SK-N-MC (cell line): ENCODE data around the gene GPR84.
A peak's percentile ranks its signal among the peaks of the same experiment; 100 is the strongest.

ENCODE experiments used
- DNase-seq: peaks from one replicate; pipeline ENCODE4 v3.0.0-alpha.2; 2011; ENCODE audit warnings: low read depth, low spot score
- H3K27ac ChIP-seq: fragments of 200-600 bp; sonication (generic); 2 replicates; pipeline ENCODE4 v1.5.1; 2016; ENCODE audit warnings: mixed run types
- H3K36me3 ChIP-seq: fragments of 200-600 bp; sonication (generic); 2 replicates; pipeline ENCODE4 v1.6.1; 2017; ENCODE audit warnings: antibody characterized with exemption, low read length, mixed read lengths; ENCODE audit not compliant: insufficient read depth
- H3K4me3 ChIP-seq: fragments of 200-600 bp; sonication (generic); 2 replicates; pipeline ENCODE4 v1.5.1; 2016
- H3K9ac ChIP-seq: fragments of 200-600 bp; sonication (generic); 2 replicates; pipeline ENCODE4 v1.8.0; 2017; ENCODE audit warnings: mixed run types, mixed read lengths; ENCODE audit not compliant: insufficient read length
- H3K9me3 ChIP-seq: fragments of 200-600 bp; sonication (generic); 2 replicates; pipeline ENCODE4 v1.6.1; 2017; ENCODE audit warnings: low read depth, mild to moderate bottlenecking, antibody characterized with exemption, low read length, moderate library complexity, mixed read lengths
- EZH2 ChIP-seq: fragments of 200-600 bp; sonication (generic); IDR thresholded peaks from one replicate; pipeline ENCODE4 v1.6.1; 2017; ENCODE audit warnings: antibody characterized with exemption
- FOXP2 ChIP-seq: optimal IDR thresholded peaks from 2 replicates; pipeline ENCODE3; 2011; ENCODE audit warnings: mild to moderate bottlenecking, moderate library complexity; ENCODE audit not compliant: insufficient read depth; ENCODE audit errors: extremely low read length, control extremely low read depth
- POLR2AphosphoS5 ChIP-seq: IDR thresholded peaks from 2 replicates; pipeline ENCODE4 v1.6.1; 2012; ENCODE audit warnings: mild to moderate bottlenecking, low read depth, low read length, borderline replicate concordance

GPR84 gene

DNA sequence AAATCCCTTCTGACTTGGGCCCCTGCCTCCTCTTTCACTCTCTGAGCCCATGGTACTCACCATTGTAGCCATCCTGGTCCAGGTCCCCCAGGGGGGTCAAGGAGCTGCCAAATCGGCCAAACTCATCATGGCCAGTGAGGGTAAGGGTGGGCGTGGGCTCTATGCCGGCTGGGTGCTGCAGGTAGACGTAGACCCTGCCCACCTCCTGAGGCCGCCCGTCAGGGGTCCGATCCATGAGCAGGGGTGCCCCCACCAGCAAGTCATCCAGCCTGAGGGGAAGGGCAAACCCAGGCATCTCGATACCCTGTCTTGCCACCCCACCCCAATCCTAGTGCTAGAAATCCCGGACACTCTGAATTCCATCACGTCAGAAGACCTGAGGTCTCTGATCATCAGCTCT is 40.8 kb upstream of the GPR84 start:
- no peaks in the 10 kb centered on the region for H3K9me3 ChIP-seq
- H3K9ac ChIP-seq: no peak overlapping the region
- peaks cover 93% of the 10 kb centered on the region for H3K36me3 ChIP-seq
- no peak overlapping the region for H3K4me3 ChIP-seq
- no peak overlapping the region for H3K27ac ChIP-seq
- no peak for TF ChIP-seq FOXP2
- no peak for TF ChIP-seq POLR2AphosphoS5
- TF ChIP-seq EZH2: no peak
- DNase-seq: no peak

GRCh38 chr12:54404061-54405004 is 40.0 kb upstream of the GPR84 start:
- Histone ChIP-seq H3K9me3 (no peaks in the 10 kb centered on the region), H3K4me3 (no peak overlapping the region), H3K27ac (no peak overlapping the region), H3K36me3 (peaks cover 97% of the 10 kb centered on the region), H3K9ac (peak overlapping the region; percentile 15)
- DNase-seq: peak; percentile 44
- TF ChIP-seq POLR2AphosphoS5 (no peak), FOXP2 (no peak), EZH2 (no peak)

- Histone ChIP-seq H3K36me3 (peaks cover 100% of the 10 kb centered on the region), H3K9ac (no peak overlapping the region), H3K27ac (no peak overlapping the region), H3K9me3 (no peaks in the 10 kb centered on the region), H3K4me3 (no peak overlapping the region)
- no peak for DNase-seq
- no peak for TF ChIP-seq FOXP2
- TF ChIP-seq EZH2: no peak
- no peak for TF ChIP-seq POLR2AphosphoS5
Measured at GRCh38 chr12:54401119-54401518, 36.8 kb upstream of the GPR84 start.

DNA sequence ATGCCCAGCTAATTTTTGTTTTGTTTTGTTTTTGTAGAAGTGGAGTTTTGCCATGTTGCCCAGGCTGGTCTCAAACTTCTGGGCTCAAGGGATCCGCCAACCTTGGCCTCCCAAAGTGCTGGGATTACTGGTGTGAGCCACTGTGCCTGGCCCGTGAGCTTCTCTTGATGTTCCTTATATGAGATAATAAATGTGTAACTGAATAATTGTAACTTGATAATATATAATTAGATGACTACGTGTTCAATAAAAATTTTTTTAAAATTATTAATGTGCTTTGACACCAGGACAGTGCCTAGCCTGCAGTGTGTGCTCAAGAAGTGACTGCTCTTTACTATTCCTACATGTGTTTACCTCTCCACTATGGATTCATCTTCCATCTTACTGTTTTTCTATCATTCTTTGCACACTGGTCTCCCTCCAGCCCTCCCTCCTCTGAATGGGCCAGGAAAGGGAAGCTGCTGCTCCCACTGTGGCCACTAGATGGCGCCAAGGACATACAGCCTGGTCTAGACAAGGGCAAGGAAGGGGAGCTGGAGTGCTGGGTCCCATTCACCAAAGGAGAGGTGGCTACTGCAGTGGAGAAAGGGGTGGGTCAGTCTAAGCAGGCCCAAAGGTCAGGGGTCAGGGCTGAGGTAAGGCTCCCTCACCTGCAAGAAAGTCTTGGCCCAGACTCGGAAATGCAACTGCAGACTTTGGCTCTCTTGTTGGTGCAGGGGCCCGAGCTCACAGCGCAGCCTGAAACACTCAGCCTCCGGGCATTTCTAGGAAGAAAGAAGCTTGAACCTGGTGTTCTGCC is 34.9 kb upstream of the GPR84 start:
- Histone ChIP-seq H3K9ac (no peak overlapping the region), H3K36me3 (peaks cover 90% of the 10 kb centered on the region), H3K27ac (no peak overlapping the region; the same call in 1 of the 2 replicates), H3K4me3 (no peak overlapping the region), H3K9me3 (no peaks in the 10 kb centered on the region)
- TF ChIP-seq FOXP2 (no peak), POLR2AphosphoS5 (no peak), EZH2 (no peak)
- DNase-seq: peak; percentile 45

GRCh38 chr12:54398218-54398617 is 33.9 kb upstream of the GPR84 start:
- Histone ChIP-seq H3K9me3 (no peaks in the 10 kb centered on the region), H3K27ac (no peak overlapping the region), H3K9ac (no peak overlapping the region), H3K4me3 (no peak overlapping the region), H3K36me3 (peaks cover 81% of the 10 kb centered on the region)
- DNase-seq: no peak
- no peak for TF ChIP-seq EZH2
- TF ChIP-seq POLR2AphosphoS5: no peak
- no peak for TF ChIP-seq FOXP2

DNA sequence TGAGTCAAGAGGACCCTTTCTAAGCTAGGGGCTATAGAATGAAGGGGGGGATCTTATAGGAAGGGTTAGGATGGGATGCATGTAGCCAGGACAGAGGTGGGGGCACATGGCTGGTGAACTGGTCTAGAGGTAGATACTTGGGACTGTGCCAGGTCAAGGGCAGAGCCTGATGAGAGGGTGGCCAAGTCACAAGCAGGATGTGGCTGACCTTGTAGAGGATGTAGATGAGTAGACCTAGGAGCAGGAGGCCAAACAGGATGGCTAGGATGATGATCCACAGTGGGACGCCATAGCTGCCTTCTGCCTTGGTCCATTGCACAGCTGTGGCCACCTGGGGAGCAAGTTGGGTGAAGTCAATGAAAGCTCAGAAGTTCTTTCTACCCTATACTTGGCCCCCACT is 32.9 kb upstream of the GPR84 start:
- no peak overlapping the region for H3K4me3 ChIP-seq
- H3K27ac ChIP-seq: no peak overlapping the region
- no peak for TF ChIP-seq EZH2
- no peak for TF ChIP-seq FOXP2
- no peak for TF ChIP-seq POLR2AphosphoS5
- no peaks in the 10 kb centered on the region for H3K9me3 ChIP-seq
- H3K36me3 ChIP-seq: peaks cover 70% of the 10 kb centered on the region
- no peak overlapping the region for H3K9ac ChIP-seq
- DNase-seq: no peak

- no peak for TF ChIP-seq EZH2
- no peak for TF ChIP-seq FOXP2
- no peak for TF ChIP-seq POLR2AphosphoS5
- H3K9ac ChIP-seq: no peak overlapping the region
- peaks cover 54% of the 10 kb centered on the region for H3K36me3 ChIP-seq
- H3K9me3 ChIP-seq: no peaks in the 10 kb centered on the region
- DNase-seq: no peak
- no peak overlapping the region for H3K27ac ChIP-seq
- H3K4me3 ChIP-seq: no peak overlapping the region
Measured at GRCh38 chr12:54395545-54395944, 31.3 kb upstream of the GPR84 start.

DNA sequence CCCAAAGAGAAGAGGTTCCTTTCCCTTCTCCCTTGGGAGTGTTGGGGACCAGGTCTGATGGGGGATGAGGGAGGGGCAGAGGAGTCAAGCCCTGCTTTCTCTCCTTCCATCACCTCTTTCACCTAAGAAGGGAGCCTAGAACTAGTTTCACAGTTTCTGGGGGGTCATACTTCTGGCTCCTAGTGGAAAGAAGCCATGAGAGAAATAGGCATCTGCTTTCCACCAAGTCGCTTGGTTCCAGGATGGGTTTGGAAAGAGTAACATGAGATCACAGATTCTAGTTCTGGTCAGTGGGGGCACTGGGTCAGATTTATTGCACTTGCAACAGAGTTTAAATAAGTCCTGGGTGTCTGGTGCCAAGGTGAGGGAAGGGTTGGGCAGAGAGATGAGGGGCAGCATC is 30.7 kb upstream of the GPR84 start:
- H3K9me3 ChIP-seq: no peaks in the 10 kb centered on the region
- H3K27ac ChIP-seq: no peak overlapping the region
- H3K36me3 ChIP-seq: peaks cover 48% of the 10 kb centered on the region
- H3K4me3 ChIP-seq: no peak overlapping the region
- no peak overlapping the region for H3K9ac ChIP-seq
- no peak for TF ChIP-seq FOXP2
- TF ChIP-seq EZH2: no peak
- TF ChIP-seq POLR2AphosphoS5: no peak
- DNase-seq: no peak
